Trophoblast cell (in vitro differentiated cells and primary cell): ENCODE results near the gene FNDC3B.
A peak's percentile ranks its signal among the peaks of the same experiment; 100 is the strongest.
"Not testable (repeated sequence)": the region's sequence is repeated elsewhere in the genome, so short reads cannot be mapped to it uniquely, and the experiment has no call there.

Experiments
- DNase-seq, 2 donors: peaks; one replicate each; pipeline ENCODE4 v3.0.0-alpha.2; 2016
- H2AFZ ChIP-seq: 2 replicates; pipeline ENCODE4 v1.6.1; 2013; ENCODE audit warnings: low read length, moderate library complexity, mild to moderate bottlenecking; ENCODE audit not compliant: insufficient read depth, poor library complexity
- H2AK5ac ChIP-seq: 2 replicates; pipeline ENCODE4 v1.6.1; 2013; ENCODE audit warnings: mild to moderate bottlenecking, low read length
- H2BK120ac ChIP-seq: 2 replicates; pipeline ENCODE4 v1.6.1; 2013; ENCODE audit warnings: low read length, mild to moderate bottlenecking, moderate library complexity; ENCODE audit not compliant: insufficient read depth, poor library complexity
- H2BK12ac ChIP-seq: 2 replicates; pipeline ENCODE4 v1.6.1; 2013; ENCODE audit warnings: mild to moderate bottlenecking, low read length, moderate library complexity
- H2BK5ac ChIP-seq: 2 replicates; pipeline ENCODE4 v1.6.1; 2013; ENCODE audit warnings: low read length, low read depth, moderate library complexity, mild to moderate bottlenecking; ENCODE audit not compliant: poor library complexity
- H3K14ac ChIP-seq: 2 replicates; pipeline ENCODE4 v1.6.1; 2013; ENCODE audit warnings: mild to moderate bottlenecking, low read length
- H3K18ac ChIP-seq: 2 replicates; pipeline ENCODE4 v1.6.1; 2013; ENCODE audit warnings: mild to moderate bottlenecking, low read length
- H3K23ac ChIP-seq: 2 replicates; pipeline ENCODE4 v1.6.1; 2013; ENCODE audit warnings: low read length
- H3K27ac ChIP-seq: 2 replicates; pipeline ENCODE4 v1.5.1; 2013; ENCODE audit warnings: low read depth, mild to moderate bottlenecking, inconsistent platforms, low read length, moderate library complexity
- H3K27me3 ChIP-seq: 2 replicates; pipeline ENCODE4 v1.6.1; 2013; ENCODE audit warnings: inconsistent platforms, mild to moderate bottlenecking, low read length, moderate library complexity; ENCODE audit not compliant: insufficient read depth
- H3K36me3 ChIP-seq, 2 experiments: 1 replicate in 1 of 2; 2 replicates in 1 of 2; pipeline ENCODE4 v1.6.1; 2013; ENCODE audit warnings: low read length in 2 of 2, mild to moderate bottlenecking in 2 of 2, moderate library complexity in 1 of 2; ENCODE audit not compliant: insufficient read depth in 2 of 2, control insufficient read depth in 1 of 2
- H3K4ac ChIP-seq: 2 replicates; pipeline ENCODE4 v1.6.1; 2013; ENCODE audit warnings: low read depth, mild to moderate bottlenecking, low read length, moderate library complexity
- H3K4me1 ChIP-seq, 2 experiments: 1 replicate in 1 of 2; 2 replicates in 1 of 2; pipeline ENCODE4 v1.6.1; 2013; ENCODE audit warnings: low read length in 2 of 2, mild to moderate bottlenecking in 2 of 2, moderate library complexity in 1 of 2; ENCODE audit not compliant: insufficient read depth in 2 of 2, control insufficient read depth in 1 of 2
- H3K4me2 ChIP-seq: 2 replicates; pipeline ENCODE4 v1.6.1; 2013; ENCODE audit warnings: inconsistent platforms, mild to moderate bottlenecking, low read length, moderate library complexity
- H3K4me3 ChIP-seq: 2 replicates; pipeline ENCODE4 v1.5.1; 2013; ENCODE audit warnings: mild to moderate bottlenecking, low read depth, low read length, inconsistent platforms
- H3K79me1 ChIP-seq: one replicate; pipeline ENCODE4 v1.6.1; 2013; ENCODE audit warnings: low read length
- H3K79me2 ChIP-seq: 2 replicates; pipeline ENCODE4 v1.6.1; 2013; ENCODE audit warnings: low read length, mild to moderate bottlenecking; ENCODE audit not compliant: control insufficient read depth, insufficient read depth, poor library complexity
- H3K9ac ChIP-seq: 2 replicates; pipeline ENCODE4 v1.6.1; 2013; ENCODE audit warnings: mild to moderate bottlenecking, low read length
- H3K9me3 ChIP-seq: 2 replicates; pipeline ENCODE4 v1.6.1; 2013; ENCODE audit warnings: low read depth, mild to moderate bottlenecking, control low read depth, inconsistent platforms, low read length; ENCODE audit not compliant: insufficient read depth
- H4K12ac ChIP-seq: 2 replicates; pipeline ENCODE4 v1.6.1; 2013; ENCODE audit warnings: low read depth, mild to moderate bottlenecking, low read length, moderate library complexity
- H4K8ac ChIP-seq: 2 replicates; pipeline ENCODE4 v1.6.1; 2013; ENCODE audit warnings: low read depth, mild to moderate bottlenecking, low read length, moderate library complexity
- H4K91ac ChIP-seq: one replicate; pipeline ENCODE4 v1.6.1; 2013; ENCODE audit warnings: low read depth, mild to moderate bottlenecking, low read length, moderate library complexity
- WGBS: extraction: QIAGEN DNeasy Blood & Tissue Kit; methylation state at CpG from one replicate; pipeline ENCODE4 v1.1.7; 2013; ENCODE audit warnings: missing lambda C conversion rate; ENCODE audit not compliant: insufficient read length, insufficient coverage; ENCODE audit errors: extremely low coverage; 5-methylcytosine and 5-hydroxymethylcytosine counted together

Gene FNDC3B

GRCh38 chr3:172239218-172239790 is 199.9 kb downstream of the FNDC3B start:
- H4K91ac ChIP-seq: no peak overlapping the region
- no CpG with 5 or more reads among the region's 3 CpGs for WGBS
- H2BK120ac ChIP-seq: no peak overlapping the region

GRCh38 chr3:172241405-172241804 is 202.0 kb downstream of the FNDC3B start:
- Histone ChIP-seq H3K4me2 (no peak overlapping the region), H2AK5ac (no peak overlapping the region), H4K8ac (no peak overlapping the region), H3K9ac (no peak overlapping the region), H3K14ac (no peak overlapping the region), H4K91ac (no peak overlapping the region), H2BK5ac (no peak overlapping the region), H3K9me3 (peaks cover 6% of the 10 kb centered on the region), H3K23ac (no peak overlapping the region), H3K36me3 (peaks cover 8 to 10% of the 10 kb centered on the region in 2 experiments), H3K79me1 (no peaks in the 10 kb centered on the region), H3K4me3 (no peak overlapping the region), H3K27ac (no peak overlapping the region), H3K79me2 (no peaks in the 10 kb centered on the region), H3K27me3 (no peaks in the 10 kb centered on the region), H2BK12ac (no peak overlapping the region), H4K12ac (no peak overlapping the region), H3K4ac (no peak overlapping the region), H2AFZ (no peak overlapping the region), H3K4me1 (no peaks in the 10 kb centered on the region), H3K18ac (no peak overlapping the region), H2BK120ac (no peak overlapping the region)
- WGBS: no CpG with 5 or more reads among the region's 1 CpG
- no peak for DNase-seq

More at GRCh38 chr3:172239218-172239790, 199.9 kb downstream of the FNDC3B start:
- Histone ChIP-seq H3K4ac (peak overlapping the region; percentile 4), H3K27me3 (no peaks in the 10 kb centered on the region), H4K12ac (no peak overlapping the region), H3K4me1 (no peaks in the 10 kb centered on the region), H3K79me1 (no peaks in the 10 kb centered on the region), H3K36me3 (peaks cover 8 to 10% of the 10 kb centered on the region in 2 experiments), H4K8ac (no peak overlapping the region), H3K4me2 (no peak overlapping the region), H3K18ac (no peak overlapping the region), H3K23ac (no peak overlapping the region), H2AFZ (no peak overlapping the region), H3K4me3 (no peak overlapping the region), H2BK12ac (no peak overlapping the region), H2AK5ac (no peak overlapping the region), H3K27ac (no peak overlapping the region), H3K14ac (no peak overlapping the region), H3K79me2 (no peaks in the 10 kb centered on the region), H2BK5ac (no peak overlapping the region), H3K9me3 (peaks cover 6% of the 10 kb centered on the region), H3K9ac (no peak overlapping the region)
- peak in 1 of 2 donors; percentile 31 for DNase-seq

GRCh38 chr3:172242471-172242870 is 203.1 kb downstream of the FNDC3B start:
- H2BK5ac ChIP-seq, H3K79me2 ChIP-seq, H2AFZ ChIP-seq, H3K23ac ChIP-seq, H3K4me2 ChIP-seq, H4K8ac ChIP-seq, H3K9ac ChIP-seq, H4K91ac ChIP-seq, DNase-seq, H2AK5ac ChIP-seq, H3K4me3 ChIP-seq, H3K79me1 ChIP-seq, H4K12ac ChIP-seq, H3K27me3 ChIP-seq, H3K4ac ChIP-seq, H2BK120ac ChIP-seq, H3K4me1 ChIP-seq, H2BK12ac ChIP-seq, H3K9me3 ChIP-seq, H3K18ac ChIP-seq, H3K14ac ChIP-seq, H3K27ac ChIP-seq: not testable (repeated sequence)
- peaks cover 9 to 11% of the 10 kb centered on the region in 2 experiments for H3K36me3 ChIP-seq
- WGBS: no CpG with 5 or more reads among the region's 3 CpGs

GRCh38 chr3:172243376-172243775 is 204.0 kb downstream of the FNDC3B start:
- not testable (repeated sequence) for H3K27ac ChIP-seq, H2BK120ac ChIP-seq, H3K4me3 ChIP-seq, H2AFZ ChIP-seq, H3K4me1 ChIP-seq, H2AK5ac ChIP-seq, H3K23ac ChIP-seq, H3K9me3 ChIP-seq, H3K79me2 ChIP-seq, H4K8ac ChIP-seq, H4K91ac ChIP-seq, H3K18ac ChIP-seq, H3K27me3 ChIP-seq, H2BK5ac ChIP-seq, H3K79me1 ChIP-seq, DNase-seq, H2BK12ac ChIP-seq, H3K4me2 ChIP-seq, H3K9ac ChIP-seq, H3K4ac ChIP-seq, H3K14ac ChIP-seq, H4K12ac ChIP-seq
- peaks cover 11 to 12% of the 10 kb centered on the region in 2 experiments for H3K36me3 ChIP-seq
- no CpG with 5 or more reads among the region's 3 CpGs for WGBS
